HG03520 (cell line): ENCODE measurements around the gene ARAP2.

Source experiments
- ATAC-seq: cut with Tn5 transposase; IDR thresholded peaks from one replicate; pipeline ENCODE4 v1.9.1; 2021; ENCODE audit warnings: mild to moderate bottlenecking, moderate library complexity; ENCODE audit not compliant: unreplicated experiment

The ARAP2 gene

GRCh38 chr4:36244257-36245082, at the start of gene ARAP2:
Gene ARAP2 (minus strand): TSS chr4:36244514. CDS start chr4:36229486, 15,028 bp downstream.
- peak; percentile 51 for ATAC-seq

GRCh38 chr4:36292556-36293188, 48.4 kb upstream of the ARAP2 start:
- ATAC-seq: no peak

GRCh38 chr4:36290641-36291040, 46.3 kb upstream of the ARAP2 start:
- no peak for ATAC-seq

GRCh38 chr4:36288731-36289426, 44.6 kb upstream of the ARAP2 start:
- ATAC-seq: no peak

GRCh38 chr4:36286481-36286871, 42.2 kb upstream of the ARAP2 start:
- peak; percentile 9 for ATAC-seq

- ATAC-seq: peak; percentile 100
Measured at GRCh38 chr4:36285784-36286480, 41.6 kb upstream of the ARAP2 start.

- ATAC-seq: no peak
Measured at GRCh38 chr4:36283912-36284465, 39.7 kb upstream of the ARAP2 start.

GRCh38 chr4:36282503-36283030, 38.3 kb upstream of the ARAP2 start:
- no peak for ATAC-seq

- no peak for ATAC-seq
Measured at GRCh38 chr4:36281384-36282106, 37.2 kb upstream of the ARAP2 start, which contains the start of gene DTHD1. Gene DTHD1 (plus strand): TSS chr4:36281616. CDS start chr4:36281759, 143 bp downstream.

- ATAC-seq: no peak
Measured at GRCh38 chr4:36280555-36280954, 36.2 kb upstream of the ARAP2 start.

- ATAC-seq: no peak
Measured at GRCh38 chr4:36278789-36279188, 34.5 kb upstream of the ARAP2 start.

- no peak for ATAC-seq
Measured at GRCh38 chr4:36277533-36277932, 33.2 kb upstream of the ARAP2 start.

- ATAC-seq: no peak
Measured at GRCh38 chr4:36274158-36274557, 29.8 kb upstream of the ARAP2 start.

- no peak for ATAC-seq
Measured at GRCh38 chr4:36273276-36273675, 29.0 kb upstream of the ARAP2 start.

GRCh38 chr4:36269533-36270173, 25.3 kb upstream of the ARAP2 start:
- ATAC-seq: no peak

- peak; percentile 41 for ATAC-seq
Measured at GRCh38 chr4:36269101-36269500, 24.8 kb upstream of the ARAP2 start.

- no peak for ATAC-seq
Measured at GRCh38 chr4:36267486-36268268, 23.4 kb upstream of the ARAP2 start.

GRCh38 chr4:36264207-36264826, 20.0 kb upstream of the ARAP2 start:
- no peak for ATAC-seq
